ENCODE results near the gene YES1. TPM values are rescaled to one million over a fixed set of nuclear protein-coding genes. Genes with fewer than 3 reads are reported as not detected.

YES1 gene
- total and polyA plus RNA-seq, 2 of the 8 experiments (the other 6 are each of a cell fraction or from before 2014, with no cell fraction given), result 14.8 to 94.3 TPM

GRCh38 chr18:765764-766549 is 46.1 kb downstream of the YES1 start:
- Histone ChIP-seq H3K9ac (replicated peaks in 1 of 4; ENCODE audit: extremely low read depth in 1 of 4, low read depth in 3 of 4, low read length in 3 of 4) (no peak overlapping the region), H4K8ac (ENCODE audit: extremely low read depth, insufficient read depth, low read length) (no peak overlapping the region), H3K36me3 (ENCODE audit: control insufficient read depth in 2 of 4, insufficient read depth in 4 of 4, low read length in 3 of 4) (no peaks in the 10 kb centered on the region), H3K27me3 (replicated peaks in 1 of 4; ENCODE audit: control insufficient read depth in 3 of 4, extremely low read depth in 1 of 4, insufficient read depth in 3 of 4, low read length in 3 of 4) (no peaks in the 10 kb centered on the region), H3K18ac (ENCODE audit: extremely low read depth, low read length) (no peak overlapping the region), H3K27ac (ENCODE audit: low read depth, low read length) (no peak overlapping the region), H3K23ac (ENCODE audit: insufficient read length) (no peak overlapping the region), H3K4me2 (ENCODE audit: insufficient read depth in 1 of 2, low read depth in 2 of 2, low read length in 2 of 2) (no peak overlapping the region), H3K79me1 (ENCODE audit: low read depth, low read length) (peaks cover 2% of the 10 kb centered on the region; the same call in 1 of the 2 replicates), H2BK120ac (replicated peaks; ENCODE audit: low read depth, low read length) (no peak overlapping the region), H3K14ac (ENCODE audit: insufficient read length) (no peak overlapping the region), H2BK20ac (ENCODE audit: low read length) (no peak overlapping the region), H3K56ac (replicated peaks; ENCODE audit: insufficient read length, low read depth, low read length) (no peak overlapping the region), H4K5ac (ENCODE audit: insufficient read length, low read depth, low read length) (no peak overlapping the region), H2BK12ac (ENCODE audit: low read depth, low read length) (no peak overlapping the region), H2BK15ac (ENCODE audit: low read length) (no peak overlapping the region), H4K20me1 (replicated peaks in 1 of 2; ENCODE audit: control insufficient read depth in 1 of 2, insufficient read depth in 2 of 2, low read length in 2 of 2) (peaks cover 0 to 2% of the 10 kb centered on the region in 2 experiments), H2BK5ac (ENCODE audit: low read depth, low read length) (no peak overlapping the region), H4K91ac (replicated peaks; ENCODE audit: insufficient read length, low read length) (no peak overlapping the region), H3K23me2 (ENCODE audit: low read depth, low read length) (no peaks in the 10 kb centered on the region), H3K79me2 (ENCODE audit: control insufficient read depth in 1 of 2, insufficient read depth in 2 of 2, low read length in 2 of 2) (peaks cover 4 to 46% of the 10 kb centered on the region in 2 experiments; a peak in 2 of 4 replicates), H2AFZ (ENCODE audit: low read length) (no peak overlapping the region), H3K4me1 (replicated peaks in 1 of 4; ENCODE audit: control insufficient read depth in 3 of 4, insufficient read depth in 4 of 4, low read length in 3 of 4) (0 out of 7 replicates have a peak, but pooled peaks cover 0 to 1% (median 0%) of the 10 kb centered on the region in 4 experiments), H3K4ac (replicated peaks; ENCODE audit: insufficient read length, low read depth, low read length) (no peak overlapping the region), H3K4me3 (ENCODE audit: extremely low read depth in 1 of 4, insufficient read depth in 2 of 4, low read depth in 3 of 4, low read length in 4 of 4) (no peak overlapping the region), H2AK5ac (ENCODE audit: low read depth, low read length) (no peak overlapping the region), H3K9me3 (ENCODE audit: insufficient read depth in 2 of 2, low read depth in 1 of 2, low read length in 1 of 2) (no peaks in the 10 kb centered on the region)
- DNase-seq (ENCODE audit: low read depth in 1 of 2, low spot score in 2 of 2) (no peak), FAIRE-seq (no peak)
- POLR2A ChIA-PET (ENCODE audit: partially characterized antibody), result no interaction called here
- WGBS, 2 experiments (ENCODE audit: extremely low coverage in 1 of 2, insufficient coverage in 1 of 2, insufficient read length in 1 of 2, insufficient replicate concordance in 2 of 2, low coverage in 1 of 2, low lambda C conversion rate in 2 of 2, missing lambda C conversion rate in 1 of 2), result 94% methylated on average over 7 of the region's 7 CpGs; no CpG with 5 or more reads in 1 of the 2 experiments
- CTCF ChIA-PET (ENCODE audit: partially characterized antibody), result interaction anchor here (1.2 kb wide), 1 partner anchor 34 kb away, joined by 3 read pairs; no protein-coding TSS in a partner anchor
- TF ChIP-seq KDM1A (IDR thresholded peaks at IDR 0.05; ENCODE audit: borderline replicate concordance, low read length) (no peak), SP1 (IDR thresholded peaks at IDR 0.05; ENCODE audit: low read depth, low read length) (no peak), POLR2A (IDR thresholded peaks at IDR 0.05; ENCODE audit: control extremely low read depth in 1 of 2, low read depth in 2 of 2, low read length in 2 of 2) (no peak), TCF12 (IDR thresholded peaks at IDR 0.05; ENCODE audit: low read depth, low read length) (no peak), EZH2 (IDR thresholded peaks at IDR 0.05; ENCODE audit: low read depth, low read length, severe bottlenecking) (no peak), NRF1 (IDR thresholded peaks at IDR 0.05; ENCODE audit: low read depth, low read length) (no peak), USF2 (IDR thresholded peaks at IDR 0.05; ENCODE audit: low read length) (no peak), CBX5 (IDR thresholded peaks at IDR 0.05; ENCODE audit: low read depth, low read length) (no peak), PHF8 (conservative IDR thresholded peaks at IDR 0.05; ENCODE audit: low read depth, low read length) (no peak), JUND (IDR thresholded peaks at IDR 0.05; ENCODE audit: low read length) (no peak)
